ENCODE measurements around the gene ABCD3. TPM values are rescaled to one million over a fixed set of nuclear protein-coding genes. Genes with fewer than 3 reads are reported as not detected.
A peak's percentile ranks its signal among the peaks of the same experiment; 100 is the strongest.

Gene ABCD3
- total RNA-seq, 5 donors from 2014 or later (not counting 1 experiment from before 2014, with no cell fraction given) = 17.3 to 29.9 (median 24.2) TPM

DNA sequence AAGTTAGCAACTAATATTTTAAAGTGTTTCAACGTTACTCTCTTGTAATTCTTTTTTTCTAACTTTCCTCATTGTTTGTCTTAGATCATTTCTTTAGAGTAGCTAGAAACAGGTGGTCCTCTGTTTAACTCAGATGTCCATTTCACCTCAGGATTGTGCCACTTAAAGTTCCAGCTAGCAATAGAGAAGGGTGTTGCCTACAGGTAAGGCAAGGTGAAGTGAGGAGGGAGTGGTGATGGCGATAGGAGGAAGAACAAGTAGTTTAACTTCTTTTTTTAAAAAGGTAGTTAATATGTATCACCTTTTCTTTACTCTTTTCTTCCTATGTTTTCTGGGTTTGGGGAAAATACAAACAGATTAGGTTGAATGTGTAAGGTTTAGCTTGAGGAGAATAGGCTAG, 44.4 kb downstream of the ABCD3 start:
- Mint-ChIP-seq H3K4me1 (peaks cover 2 to 17% (median 7%) of the 10 kb centered on the region in 3 donors), H3K4me3 (no peak overlapping the region), H3K27ac (no peak overlapping the region), H3K36me3 (peaks cover 46% of the 10 kb centered on the region), H3K27me3 (no peaks in the 10 kb centered on the region), H3K9me3 (no peaks in the 10 kb centered on the region)
- DNase-seq (no peak), ATAC-seq (replicated peaks in 1 of 4) (no peak)
- Histone ChIP-seq H3K27me3 (replicated peaks in 1 of 2; ENCODE audit: control insufficient read depth in 2 of 2, extremely low read depth in 1 of 2, insufficient read depth in 2 of 2, low read length in 1 of 2) (no peaks in the 10 kb centered on the region), H3K9me3 (no peaks in the 10 kb centered on the region), H3K4me3 (ENCODE audit: control insufficient read depth in 1 of 2, extremely low read depth in 1 of 2, low read length in 1 of 2) (no peak overlapping the region), H3K36me3 (ENCODE audit: control insufficient read depth in 2 of 2, extremely low read depth in 1 of 2, insufficient read depth in 1 of 2, low read length in 1 of 2) (peaks cover 0 to 20% of the 10 kb centered on the region in 2 donors), H3K27ac (ENCODE audit: low read length) (no peak overlapping the region), H3K4me1 (ENCODE audit: control insufficient read depth in 1 of 2, extremely low read depth in 1 of 2, insufficient read depth in 2 of 2, low read length in 2 of 2) (no peaks in the 10 kb centered on the region)
- ChIA-PET POLR2A (no interaction called here), CTCF (interaction anchor here (1.1 to 2.4 kb wide), 9 partner anchors 10 to 622 kb away, joined by 3 to 19 read pairs (median 5); no protein-coding TSS in a partner anchor)
- WGBS (ENCODE audit: insufficient coverage) = no CpG with 5 or more reads among the region's 2 CpGs

DNA sequence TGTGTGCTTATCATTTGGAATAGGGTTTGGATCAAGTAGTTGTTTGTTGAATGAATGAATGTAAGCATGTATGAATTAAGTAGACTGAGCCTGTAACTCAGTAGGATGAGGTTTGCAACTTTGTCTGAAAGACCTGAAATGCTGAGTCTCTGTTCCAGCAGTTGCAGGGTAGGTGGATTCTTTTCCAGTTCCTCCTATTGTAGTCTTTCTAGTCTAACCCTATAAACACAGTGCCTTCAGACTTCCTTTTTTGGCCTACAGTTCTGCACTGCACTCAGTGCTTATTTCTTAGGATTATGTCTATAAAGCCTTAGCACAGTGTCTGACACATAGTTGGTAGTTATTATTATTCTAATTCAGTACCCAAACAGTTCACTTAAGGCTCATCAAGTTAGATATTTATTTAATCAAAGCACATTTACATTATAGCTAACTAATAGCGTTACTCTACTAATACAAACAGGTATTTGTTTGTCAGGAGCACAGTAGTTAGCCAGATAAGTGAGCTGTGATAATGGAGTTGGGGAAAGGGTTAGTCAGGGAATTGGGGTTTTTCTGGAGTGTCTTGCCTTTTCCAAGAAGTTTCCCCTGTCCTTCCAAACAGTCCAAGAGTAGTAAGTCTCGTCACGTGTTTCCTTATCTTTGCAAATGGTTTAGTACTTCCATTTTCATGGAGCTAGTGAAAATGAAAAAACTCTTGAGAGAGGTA, 45.0 kb downstream of the ABCD3 start:
- Mint-ChIP-seq H3K27ac (no peak overlapping the region), H3K36me3 (peaks cover 44% of the 10 kb centered on the region), H3K4me3 (no peak overlapping the region), H3K9me3 (no peaks in the 10 kb centered on the region), H3K27me3 (no peaks in the 10 kb centered on the region), H3K4me1 (peaks cover 2 to 15% (median 7%) of the 10 kb centered on the region in 3 donors)
- ChIA-PET POLR2A (interaction anchor here in 1 of 2 donors (0.6 kb wide), 1 partner anchor 10 kb away, joined by 6 read pairs; no protein-coding TSS in a partner anchor), CTCF (interaction anchor here (0.6 to 2.4 kb wide), 26 partner anchors 8 to 834 kb away, joined by 3 to 19 read pairs (median 4); no protein-coding TSS in a partner anchor)
- H3K36me3 ChIP-seq (ENCODE audit: control insufficient read depth in 2 of 2, extremely low read depth in 1 of 2, insufficient read depth in 1 of 2, low read length in 1 of 2) = peaks cover 0 to 14% of the 10 kb centered on the region in 2 donors
- H3K4me3 ChIP-seq (ENCODE audit: control insufficient read depth in 1 of 2, extremely low read depth in 1 of 2, low read length in 1 of 2) = no peak overlapping the region
- no peak for DNase-seq
- H3K27ac ChIP-seq (ENCODE audit: low read length) = no peak overlapping the region
- H3K4me1 ChIP-seq (ENCODE audit: control insufficient read depth in 1 of 2, extremely low read depth in 1 of 2, insufficient read depth in 2 of 2, low read length in 2 of 2) = no peaks in the 10 kb centered on the region
- H3K9me3 ChIP-seq = no peaks in the 10 kb centered on the region
- no peaks in the 10 kb centered on the region for H3K27me3 ChIP-seq (replicated peaks in 1 of 2; ENCODE audit: control insufficient read depth in 2 of 2, extremely low read depth in 1 of 2, insufficient read depth in 2 of 2, low read length in 1 of 2)
- ATAC-seq (replicated peaks in 1 of 4) = no peak
- WGBS (ENCODE audit: insufficient coverage) = no CpG with 5 or more reads among the region's 3 CpGs

DNA sequence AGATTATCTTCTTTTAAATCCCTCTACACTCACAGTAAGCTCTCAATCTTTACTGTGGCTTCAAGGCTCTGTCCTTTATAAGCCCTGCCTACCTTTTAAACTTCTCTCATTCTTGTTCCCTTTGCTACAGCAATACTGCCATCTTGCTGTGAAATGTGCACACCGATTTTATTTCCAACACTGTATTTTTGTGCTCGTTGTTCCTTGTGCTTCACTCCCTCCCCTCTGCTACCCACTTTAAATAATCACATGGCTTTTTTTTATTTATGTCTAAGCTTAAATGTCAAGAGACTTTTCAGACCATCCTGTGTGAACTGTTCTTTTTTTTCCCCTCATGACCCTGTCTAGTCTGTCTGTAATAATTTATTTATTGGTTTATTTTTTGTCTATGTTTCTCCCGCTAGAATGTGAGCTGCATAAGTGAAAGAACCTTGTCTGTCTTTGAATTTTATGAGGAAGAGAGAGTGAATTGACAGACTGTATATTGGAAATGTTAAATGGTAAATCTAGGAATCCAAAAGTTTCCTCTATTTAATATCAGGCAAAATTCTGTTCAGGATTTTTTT, 45.7 kb downstream of the ABCD3 start:
- no peaks in the 10 kb centered on the region for H3K9me3 Mint-ChIP-seq
- ChIA-PET CTCF (interaction anchor here (0.5 to 2.4 kb wide), 31 partner anchors 8 to 1504 kb away, joined by 3 to 19 read pairs (median 4); no protein-coding TSS in a partner anchor), POLR2A (interaction anchor here in 1 of 2 donors (0.6 kb wide), 1 partner anchor 11 kb away, joined by 6 read pairs; no protein-coding TSS in a partner anchor)
- H3K36me3 Mint-ChIP-seq = peaks cover 47% of the 10 kb centered on the region
- WGBS (ENCODE audit: insufficient coverage) = 80% methylated on average over 1 of the region's 3 CpGs
- ATAC-seq (replicated peaks in 1 of 4) (peak in 2 of 4 experiments; percentile 42 to 53), DNase-seq (peak in 7 of 35 experiments; percentile 0 to 58 (median 2))
- Histone ChIP-seq H3K27ac (ENCODE audit: low read length) (no peak overlapping the region), H3K9me3 (no peaks in the 10 kb centered on the region), H3K36me3 (ENCODE audit: control insufficient read depth in 2 of 2, extremely low read depth in 1 of 2, insufficient read depth in 1 of 2, low read length in 1 of 2) (peaks cover 0 to 14% of the 10 kb centered on the region in 2 donors), H3K27me3 (replicated peaks in 1 of 2; ENCODE audit: control insufficient read depth in 2 of 2, extremely low read depth in 1 of 2, insufficient read depth in 2 of 2, low read length in 1 of 2) (no peaks in the 10 kb centered on the region), H3K4me3 (ENCODE audit: control insufficient read depth in 1 of 2, extremely low read depth in 1 of 2, low read length in 1 of 2) (no peak overlapping the region), H3K4me1 (ENCODE audit: control insufficient read depth in 1 of 2, extremely low read depth in 1 of 2, insufficient read depth in 2 of 2, low read length in 2 of 2) (no peaks in the 10 kb centered on the region)
- H3K27ac Mint-ChIP-seq = no peak overlapping the region
- peaks cover 2 to 10% (median 7%) of the 10 kb centered on the region in 3 donors for H3K4me1 Mint-ChIP-seq
- no peak overlapping the region for H3K4me3 Mint-ChIP-seq
- H3K27me3 Mint-ChIP-seq = no peaks in the 10 kb centered on the region

DNA sequence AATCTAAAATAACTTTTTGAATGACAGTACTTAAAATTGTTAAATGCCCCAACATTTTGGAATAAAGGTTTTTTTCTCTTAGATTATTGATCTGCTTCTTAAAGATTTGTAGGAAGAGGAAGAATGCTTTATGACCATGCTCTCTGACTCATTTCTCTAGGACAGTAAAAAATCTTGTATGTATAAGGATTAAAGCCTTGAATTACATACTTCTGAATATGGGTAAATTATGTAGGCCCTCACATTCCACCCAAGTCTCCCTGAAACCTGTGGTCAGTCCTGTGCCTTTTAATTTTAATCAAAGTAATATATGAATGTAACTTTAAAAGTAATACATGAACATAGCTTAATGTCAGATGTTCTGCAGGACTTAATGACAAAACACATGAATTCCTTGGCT, 50.5 kb downstream of the ABCD3 start:
- Histone ChIP-seq H3K9me3 (no peaks in the 10 kb centered on the region), H3K4me3 (ENCODE audit: control insufficient read depth in 1 of 2, extremely low read depth in 1 of 2, low read length in 1 of 2) (no peak overlapping the region), H3K27ac (ENCODE audit: low read length) (no peak overlapping the region), H3K27me3 (replicated peaks in 1 of 2; ENCODE audit: control insufficient read depth in 2 of 2, extremely low read depth in 1 of 2, insufficient read depth in 2 of 2, low read length in 1 of 2) (no peaks in the 10 kb centered on the region), H3K36me3 (ENCODE audit: control insufficient read depth in 2 of 2, extremely low read depth in 1 of 2, insufficient read depth in 1 of 2, low read length in 1 of 2) (peaks cover 0 to 16% of the 10 kb centered on the region in 2 donors), H3K4me1 (ENCODE audit: control insufficient read depth in 1 of 2, extremely low read depth in 1 of 2, insufficient read depth in 2 of 2, low read length in 2 of 2) (no peaks in the 10 kb centered on the region)
- Mint-ChIP-seq H3K27me3 (no peaks in the 10 kb centered on the region), H3K4me1 (peaks cover 0 to 3% (median 0%) of the 10 kb centered on the region in 3 donors), H3K36me3 (peaks cover 45% of the 10 kb centered on the region), H3K27ac (no peak overlapping the region), H3K9me3 (no peaks in the 10 kb centered on the region), H3K4me3 (no peak overlapping the region)
- DNase-seq (no peak), ATAC-seq (replicated peaks in 1 of 4) (no peak)
- ChIA-PET POLR2A (no interaction called here), CTCF (interaction anchor here (0.7 kb wide), 2 partner anchors 72 to 107 kb away, joined by 4 to 5 read pairs; no protein-coding TSS in a partner anchor)

DNA sequence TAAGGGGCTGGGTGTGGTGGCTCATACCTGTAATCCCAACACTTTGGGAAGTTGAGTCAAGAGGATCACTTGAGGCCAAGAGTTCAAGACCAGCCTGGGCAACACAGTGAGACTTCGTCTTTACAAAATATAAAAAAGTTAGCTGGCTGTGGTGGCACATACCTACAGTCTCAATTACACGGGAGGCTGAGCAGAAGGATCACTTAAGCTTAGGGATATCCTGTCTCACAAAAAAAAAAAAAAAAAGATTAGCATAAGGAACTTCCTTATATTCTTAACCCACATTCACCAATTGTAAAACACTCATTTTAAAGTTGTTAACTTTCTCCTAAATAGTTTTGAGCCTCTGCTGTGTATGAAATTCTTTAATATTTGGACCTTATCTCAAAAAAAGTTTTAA, 53.1 kb downstream of the ABCD3 start:
- H3K4me3 Mint-ChIP-seq = no peak overlapping the region
- peaks cover 30% of the 10 kb centered on the region for H3K36me3 Mint-ChIP-seq

DNA sequence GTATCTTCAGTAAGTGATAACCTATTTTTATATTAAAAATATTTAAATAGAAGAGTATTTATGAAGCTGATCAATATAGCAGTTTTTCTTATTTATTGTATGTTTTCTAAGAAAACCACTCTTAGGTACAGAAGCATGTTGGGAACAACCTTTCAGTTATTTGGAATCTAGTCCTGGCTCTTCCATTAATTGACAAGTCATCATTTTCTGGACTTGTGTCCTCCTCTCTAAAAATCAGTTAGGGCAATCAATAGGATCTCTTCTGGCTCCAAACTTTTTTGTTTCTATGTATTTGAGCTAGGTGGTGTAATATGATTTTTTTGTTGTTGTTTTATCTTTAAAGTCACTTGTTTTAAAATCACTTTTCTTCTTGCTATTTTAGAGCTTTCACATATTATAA, 57.0 kb downstream of the ABCD3 start:
- no peak for ATAC-seq (replicated peaks in 1 of 4)
- Mint-ChIP-seq H3K9me3 (no peaks in the 10 kb centered on the region), H3K27me3 (no peaks in the 10 kb centered on the region), H3K4me3 (no peak overlapping the region), H3K27ac (no peak overlapping the region), H3K4me1 (no peaks in the 10 kb centered on the region), H3K36me3 (peaks cover 31% of the 10 kb centered on the region)
- POLR2A ChIA-PET = no interaction called here
- no peak overlapping the region for H3K27ac ChIP-seq (ENCODE audit: low read length)
- H3K9me3 ChIP-seq = no peaks in the 10 kb centered on the region
- no peak overlapping the region for H3K4me3 ChIP-seq (ENCODE audit: control insufficient read depth in 1 of 2, extremely low read depth in 1 of 2, low read length in 1 of 2)
- H3K27me3 ChIP-seq (replicated peaks in 1 of 2; ENCODE audit: control insufficient read depth in 2 of 2, extremely low read depth in 1 of 2, insufficient read depth in 2 of 2, low read length in 1 of 2) = no peaks in the 10 kb centered on the region
- no peak for DNase-seq
- CTCF ChIA-PET = interaction anchor here (1.0 to 2.2 kb wide), 1 partner anchor 12 kb away, joined by 4 to 7 read pairs; no protein-coding TSS in a partner anchor
- no peaks in the 10 kb centered on the region for H3K4me1 ChIP-seq (ENCODE audit: control insufficient read depth in 1 of 2, extremely low read depth in 1 of 2, insufficient read depth in 2 of 2, low read length in 2 of 2)
- peaks cover 0 to 20% of the 10 kb centered on the region in 2 donors for H3K36me3 ChIP-seq (ENCODE audit: control insufficient read depth in 2 of 2, extremely low read depth in 1 of 2, insufficient read depth in 1 of 2, low read length in 1 of 2)

More for the DNA sequence above, 53.1 kb downstream of the ABCD3 start:
- ChIA-PET POLR2A (interaction anchor here in 1 of 2 donors (0.8 kb wide), 1 partner anchor 10 kb away, joined by 3 read pairs; no protein-coding TSS in a partner anchor), CTCF (interaction anchor here (0.6 to 1.9 kb wide), 5 partner anchors 7 to 425 kb away, joined by 3 to 7 read pairs (median 5); no protein-coding TSS in a partner anchor)
- Histone ChIP-seq H3K4me3 (ENCODE audit: control insufficient read depth in 1 of 2, extremely low read depth in 1 of 2, low read length in 1 of 2) (no peak overlapping the region), H3K27me3 (replicated peaks in 1 of 2; ENCODE audit: control insufficient read depth in 2 of 2, extremely low read depth in 1 of 2, insufficient read depth in 2 of 2, low read length in 1 of 2) (no peaks in the 10 kb centered on the region), H3K27ac (ENCODE audit: low read length) (no peak overlapping the region), H3K9me3 (no peaks in the 10 kb centered on the region), H3K4me1 (ENCODE audit: control insufficient read depth in 1 of 2, extremely low read depth in 1 of 2, insufficient read depth in 2 of 2, low read length in 2 of 2) (no peaks in the 10 kb centered on the region), H3K36me3 (ENCODE audit: control insufficient read depth in 2 of 2, extremely low read depth in 1 of 2, insufficient read depth in 1 of 2, low read length in 1 of 2) (peaks cover 0 to 8% of the 10 kb centered on the region in 2 donors)
- no peak for ATAC-seq (replicated peaks in 1 of 4)
- no peak overlapping the region for H3K27ac Mint-ChIP-seq
- DNase-seq = no peak
- no CpG with 5 or more reads among the region's 2 CpGs for WGBS (ENCODE audit: insufficient coverage)
- H3K4me1 Mint-ChIP-seq = no peaks in the 10 kb centered on the region
- no peaks in the 10 kb centered on the region for H3K27me3 Mint-ChIP-seq
- no peaks in the 10 kb centered on the region for H3K9me3 Mint-ChIP-seq

All from T-cell (primary cell).